OCI-LY1 (cell line): ENCODE data around the gene IFI35.

Source experiments
- H2AFZ ChIP-seq: fragments of 200-600 bp; sonication (generic), shearing (Covaris generic); 2 replicates; pipeline ENCODE4 v1.6.0; 2014; ENCODE audit warnings: antibody characterized with exemption, mild to moderate bottlenecking, low read length
- H3F3A ChIP-seq: fragments of 200-600 bp; sonication (generic), shearing (Covaris generic); 2 replicates; pipeline ENCODE4 v1.6.0; 2014; ENCODE audit warnings: mild to moderate bottlenecking, antibody characterized with exemption, low read length, moderate library complexity; ENCODE audit not compliant: insufficient read depth
- H3K27ac ChIP-seq: fragments of 200-600 bp; sonication (generic); 2 replicates; pipeline ENCODE4 v1.5.1; 2014; ENCODE audit warnings: low read length, mixed run types, mild to moderate bottlenecking, low read depth; ENCODE audit not compliant: poor library complexity, severe bottlenecking
- H3K27me3 ChIP-seq: fragments of 200-600 bp; sonication (generic); 2 replicates; pipeline ENCODE4 v1.6.0; 2014; ENCODE audit warnings: antibody characterized with exemption, mild to moderate bottlenecking, low read length, moderate library complexity; ENCODE audit not compliant: insufficient read depth
- H3K36me3 ChIP-seq: fragments of 200-600 bp; sonication (generic); 2 replicates; pipeline ENCODE4 v1.6.1; 2014; ENCODE audit warnings: mild to moderate bottlenecking, antibody characterized with exemption, low read length, moderate library complexity, mixed read lengths; ENCODE audit not compliant: insufficient read depth
- H3K4me1 ChIP-seq: fragments of 200-600 bp; sonication (generic); 2 replicates; pipeline ENCODE4 v1.5.1; 2014; ENCODE audit warnings: mild to moderate bottlenecking, low read length, moderate library complexity; ENCODE audit not compliant: insufficient read depth, severe bottlenecking
- H3K4me2 ChIP-seq: fragments of 200-600 bp; sonication (generic), shearing (Covaris generic); 2 replicates; pipeline ENCODE4 v1.6.1; 2014; ENCODE audit warnings: low read length
- H3K4me3 ChIP-seq: fragments of 200-600 bp; sonication (generic); 2 replicates; pipeline ENCODE4 v1.5.1; 2014; ENCODE audit warnings: low read length, low read depth, mild to moderate bottlenecking, mixed read lengths; ENCODE audit not compliant: poor library complexity, severe bottlenecking
- H3K79me2 ChIP-seq: fragments of 200-600 bp; shearing (Covaris generic); 2 replicates; pipeline ENCODE4 v1.6.1; 2016; ENCODE audit warnings: mixed run types, low read length, mixed read lengths; ENCODE audit not compliant: insufficient read depth
- H3K9ac ChIP-seq: fragments of 200-600 bp; sonication (generic), shearing (Covaris generic); 2 replicates; pipeline ENCODE4 v1.6.1; 2014; ENCODE audit warnings: mild to moderate bottlenecking, low read length, mixed read lengths
- H3K9me2 ChIP-seq: fragments of 200-600 bp; sonication (generic), shearing (Covaris generic); 2 replicates; pipeline ENCODE4 v1.6.1; 2014; ENCODE audit warnings: low read depth, mild to moderate bottlenecking, low read length, mixed read lengths
- H3K9me3 ChIP-seq: fragments of 200-600 bp; shearing (Covaris generic); 2 replicates; pipeline ENCODE4 v1.6.1; 2014; ENCODE audit warnings: low read length, mixed read lengths
- H4K20me1 ChIP-seq: fragments of 200-600 bp; sonication (generic), shearing (Covaris generic); 2 replicates; pipeline ENCODE4 v1.6.0; 2016; ENCODE audit warnings: mild to moderate bottlenecking, low read length; ENCODE audit not compliant: insufficient read depth
- EZH2 ChIP-seq: fragments of 200-600 bp; sonication (generic), shearing (Covaris generic); IDR thresholded peaks from 2 replicates; pipeline ENCODE4 v1.8.0; 2017; ENCODE audit warnings: borderline replicate concordance, mixed run types, mild to moderate bottlenecking, antibody characterized with exemption, low read length, moderate library complexity, mixed read lengths
- TF ChIP-seq, protein P1 (sequence below): fragments of 200-600 bp; sonication (generic), shearing (Covaris generic); IDR thresholded peaks from 2 replicates; pipeline ENCODE4 v1.5.1; 2017; ENCODE audit warnings: mild to moderate bottlenecking, antibody characterized with exemption, low read length, moderate library complexity, mixed read lengths

IFI35 gene

DNA sequence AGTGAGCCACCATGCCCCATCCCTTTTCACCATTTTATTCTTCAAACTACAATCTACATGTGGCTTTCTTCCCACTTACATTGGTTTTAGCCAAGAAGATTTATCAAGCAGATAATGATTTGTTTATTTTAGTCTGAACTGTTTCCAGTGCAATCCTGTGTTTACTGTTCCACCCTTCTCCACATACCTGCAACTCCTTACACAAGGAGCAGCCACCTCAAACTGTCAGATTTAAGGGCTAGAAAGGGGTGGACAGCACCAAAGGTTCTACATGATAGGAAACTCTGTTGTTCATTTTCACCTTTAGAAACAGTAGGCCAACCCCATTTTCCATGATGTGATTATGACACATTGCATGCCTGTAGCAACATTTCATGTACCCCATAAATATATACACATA lies 24.3 kb upstream of the IFI35 start:
- TF ChIP-seq, protein P1, sequence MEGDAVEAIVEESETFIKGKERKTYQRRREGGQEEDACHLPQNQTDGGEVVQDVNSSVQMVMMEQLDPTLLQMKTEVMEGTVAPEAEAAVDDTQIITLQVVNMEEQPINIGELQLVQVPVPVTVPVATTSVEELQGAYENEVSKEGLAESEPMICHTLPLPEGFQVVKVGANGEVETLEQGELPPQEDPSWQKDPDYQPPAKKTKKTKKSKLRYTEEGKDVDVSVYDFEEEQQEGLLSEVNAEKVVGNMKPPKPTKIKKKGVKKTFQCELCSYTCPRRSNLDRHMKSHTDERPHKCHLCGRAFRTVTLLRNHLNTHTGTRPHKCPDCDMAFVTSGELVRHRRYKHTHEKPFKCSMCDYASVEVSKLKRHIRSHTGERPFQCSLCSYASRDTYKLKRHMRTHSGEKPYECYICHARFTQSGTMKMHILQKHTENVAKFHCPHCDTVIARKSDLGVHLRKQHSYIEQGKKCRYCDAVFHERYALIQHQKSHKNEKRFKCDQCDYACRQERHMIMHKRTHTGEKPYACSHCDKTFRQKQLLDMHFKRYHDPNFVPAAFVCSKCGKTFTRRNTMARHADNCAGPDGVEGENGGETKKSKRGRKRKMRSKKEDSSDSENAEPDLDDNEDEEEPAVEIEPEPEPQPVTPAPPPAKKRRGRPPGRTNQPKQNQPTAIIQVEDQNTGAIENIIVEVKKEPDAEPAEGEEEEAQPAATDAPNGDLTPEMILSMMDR, result no peak
- TF ChIP-seq EZH2, result no peak
- Histone ChIP-seq H3K4me3 (peak overlapping the region; percentile 82), H4K20me1 (no peaks in the 10 kb centered on the region), H3F3A (no peaks in the 10 kb centered on the region), H2AFZ (no peak overlapping the region), H3K9me3 (no peaks in the 10 kb centered on the region), H3K27ac (peak overlapping the region; percentile 63), H3K79me2 (peaks cover 7% of the 10 kb centered on the region; the same call in 1 of the 2 replicates), H3K4me2 (peak overlapping the region; percentile 77), H3K27me3 (no peaks in the 10 kb centered on the region), H3K9me2 (no peaks in the 10 kb centered on the region), H3K4me1 (peaks cover 42% of the 10 kb centered on the region), H3K36me3 (peaks cover 24% of the 10 kb centered on the region; the same call in 1 of the 2 replicates), H3K9ac (no peak overlapping the region)

DNA sequence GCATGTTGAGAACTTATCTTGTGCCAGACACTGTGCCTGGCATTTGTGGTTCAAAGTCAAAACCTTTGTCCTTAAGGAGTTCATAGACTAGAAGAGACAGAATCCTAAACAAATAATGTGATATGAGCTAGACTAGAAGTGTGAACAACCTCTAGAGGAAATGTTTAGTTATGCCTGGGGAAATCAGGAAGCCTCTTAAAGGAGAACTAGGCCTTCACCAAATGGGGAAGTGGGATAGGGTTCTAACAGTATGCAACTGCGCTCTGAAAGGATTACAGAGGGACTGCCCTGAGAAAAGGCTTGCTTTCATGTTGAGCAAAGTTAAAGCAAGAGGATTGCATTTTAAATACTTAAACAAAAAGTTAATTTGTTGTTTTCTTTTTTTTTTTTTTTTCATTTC lies 21.4 kb upstream of the IFI35 start:
- Histone ChIP-seq H3K27me3 (no peaks in the 10 kb centered on the region), H3K4me1 (peaks cover 33% of the 10 kb centered on the region), H3F3A (no peaks in the 10 kb centered on the region), H3K9ac (no peak overlapping the region; the same call in 1 of the 2 replicates), H3K79me2 (peaks cover 7% of the 10 kb centered on the region; the same call in 1 of the 2 replicates), H3K4me3 (peak overlapping the region; percentile 15), H3K4me2 (peak overlapping the region; percentile 49), H3K27ac (peak overlapping the region; percentile 77), H4K20me1 (no peaks in the 10 kb centered on the region), H3K9me3 (no peaks in the 10 kb centered on the region), H2AFZ (no peak overlapping the region), H3K9me2 (no peaks in the 10 kb centered on the region), H3K36me3 (peaks cover 54% of the 10 kb centered on the region)
- TF ChIP-seq, protein P1, result no peak
- no peak for TF ChIP-seq EZH2

DNA sequence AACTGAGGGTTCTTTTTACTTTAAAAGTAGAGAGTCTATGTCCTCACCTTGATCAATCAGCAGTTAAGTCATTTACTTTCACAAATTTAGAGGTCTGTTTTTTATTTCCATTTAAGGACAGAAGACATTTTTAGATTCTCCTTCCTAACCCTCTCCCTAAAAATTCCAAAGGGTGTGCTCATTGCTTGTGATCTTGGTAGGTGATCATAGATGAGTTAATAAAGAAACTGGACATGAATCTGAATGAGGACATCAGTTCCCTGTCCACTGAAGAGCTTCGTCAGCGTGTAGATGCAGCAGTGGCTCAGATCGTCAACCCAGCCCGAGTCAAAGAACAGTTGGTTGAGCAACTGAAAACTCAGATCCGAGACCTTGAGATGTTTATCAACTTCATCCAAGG lies 17.4 kb upstream of the IFI35 start:
- no peak overlapping the region for H3K4me3 ChIP-seq
- no peaks in the 10 kb centered on the region for H3K27me3 ChIP-seq
- peaks cover 85% of the 10 kb centered on the region for H3K36me3 ChIP-seq
- no peak overlapping the region for H3K27ac ChIP-seq
- H3K9ac ChIP-seq, result no peak overlapping the region
- H2AFZ ChIP-seq, result no peak overlapping the region
- H3F3A ChIP-seq, result no peaks in the 10 kb centered on the region
- H3K79me2 ChIP-seq, result no peaks in the 10 kb centered on the region
- peaks cover 20% of the 10 kb centered on the region for H3K4me1 ChIP-seq
- TF ChIP-seq, protein P1, result no peak
- no peak for TF ChIP-seq EZH2
- no peaks in the 10 kb centered on the region for H4K20me1 ChIP-seq
- H3K9me3 ChIP-seq, result no peaks in the 10 kb centered on the region
- H3K9me2 ChIP-seq, result no peaks in the 10 kb centered on the region
- H3K4me2 ChIP-seq, result no peak overlapping the region
